ENCODE measurements around the gene ARPC5. TPM values are rescaled to one million over a fixed set of nuclear protein-coding genes. Genes with fewer than 3 reads are reported as not detected.

ARPC5 gene
- total RNA-seq, 1 experiment from 2014 or later, result 158 TPM

DNA sequence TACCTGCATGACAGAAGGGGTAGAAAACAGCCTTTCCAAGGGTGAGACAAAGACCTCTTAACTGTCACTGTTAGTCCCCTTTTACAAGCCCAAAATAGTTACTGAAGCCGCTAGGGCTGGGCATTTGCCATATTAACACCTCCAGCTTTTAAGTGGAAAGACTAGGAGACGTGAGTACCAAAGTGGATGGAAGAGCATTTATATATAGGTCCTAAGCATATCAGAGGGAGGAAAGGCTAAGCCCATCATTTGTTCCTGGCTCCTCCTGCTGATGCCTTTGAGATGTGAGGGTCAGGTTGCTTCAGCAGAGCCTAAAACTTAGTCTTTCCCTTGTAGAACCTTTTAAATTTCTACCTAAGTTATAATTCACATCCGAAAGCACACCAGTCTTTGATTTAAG is 43.2 kb upstream of the ARPC5 start:
- Histone ChIP-seq H3K4me1 (ENCODE audit: insufficient read depth, low read length, poor library complexity, severe bottlenecking) (peaks cover 6% of the 10 kb centered on the region), H3K36me3 (ENCODE audit: insufficient read depth, low read length, poor library complexity, severe bottlenecking) (no peaks in the 10 kb centered on the region), H3K27ac (ENCODE audit: low read depth, low read length, poor library complexity, severe bottlenecking) (no peak overlapping the region), H3K27me3 (replicated peaks; ENCODE audit: insufficient read depth, low read depth, low read length, poor library complexity) (no peaks in the 10 kb centered on the region), H3K9me3 (ENCODE audit: low read depth, low read length, poor library complexity, severe bottlenecking) (no peaks in the 10 kb centered on the region), H3K4me3 (ENCODE audit: low read depth, low read length, poor library complexity, severe bottlenecking) (no peak overlapping the region)
- ChIA-PET POLR2A (ENCODE audit: low non-redundant PET) (no interaction called here), CTCF (no interaction called here)
- intact Hi-C loops (cut with micrococcal nuclease; ENCODE audit: unreplicated experiment), result no loop called here
- BruUV-seq (replicated peaks), result no TSS peak
- TF ChIP-seq, protein P1, sequence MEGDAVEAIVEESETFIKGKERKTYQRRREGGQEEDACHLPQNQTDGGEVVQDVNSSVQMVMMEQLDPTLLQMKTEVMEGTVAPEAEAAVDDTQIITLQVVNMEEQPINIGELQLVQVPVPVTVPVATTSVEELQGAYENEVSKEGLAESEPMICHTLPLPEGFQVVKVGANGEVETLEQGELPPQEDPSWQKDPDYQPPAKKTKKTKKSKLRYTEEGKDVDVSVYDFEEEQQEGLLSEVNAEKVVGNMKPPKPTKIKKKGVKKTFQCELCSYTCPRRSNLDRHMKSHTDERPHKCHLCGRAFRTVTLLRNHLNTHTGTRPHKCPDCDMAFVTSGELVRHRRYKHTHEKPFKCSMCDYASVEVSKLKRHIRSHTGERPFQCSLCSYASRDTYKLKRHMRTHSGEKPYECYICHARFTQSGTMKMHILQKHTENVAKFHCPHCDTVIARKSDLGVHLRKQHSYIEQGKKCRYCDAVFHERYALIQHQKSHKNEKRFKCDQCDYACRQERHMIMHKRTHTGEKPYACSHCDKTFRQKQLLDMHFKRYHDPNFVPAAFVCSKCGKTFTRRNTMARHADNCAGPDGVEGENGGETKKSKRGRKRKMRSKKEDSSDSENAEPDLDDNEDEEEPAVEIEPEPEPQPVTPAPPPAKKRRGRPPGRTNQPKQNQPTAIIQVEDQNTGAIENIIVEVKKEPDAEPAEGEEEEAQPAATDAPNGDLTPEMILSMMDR (conservative IDR thresholded peaks at IDR 0.05; ENCODE audit: low read depth, low read length), result no peak
- TF ChIP-seq EZH2 (IDR thresholded peaks at IDR 0.05; ENCODE audit: borderline replicate concordance, low read depth, low read length, poor library complexity, severe bottlenecking), result no peak
- DNase-seq (ENCODE audit: low spot score), result no peak

DNA sequence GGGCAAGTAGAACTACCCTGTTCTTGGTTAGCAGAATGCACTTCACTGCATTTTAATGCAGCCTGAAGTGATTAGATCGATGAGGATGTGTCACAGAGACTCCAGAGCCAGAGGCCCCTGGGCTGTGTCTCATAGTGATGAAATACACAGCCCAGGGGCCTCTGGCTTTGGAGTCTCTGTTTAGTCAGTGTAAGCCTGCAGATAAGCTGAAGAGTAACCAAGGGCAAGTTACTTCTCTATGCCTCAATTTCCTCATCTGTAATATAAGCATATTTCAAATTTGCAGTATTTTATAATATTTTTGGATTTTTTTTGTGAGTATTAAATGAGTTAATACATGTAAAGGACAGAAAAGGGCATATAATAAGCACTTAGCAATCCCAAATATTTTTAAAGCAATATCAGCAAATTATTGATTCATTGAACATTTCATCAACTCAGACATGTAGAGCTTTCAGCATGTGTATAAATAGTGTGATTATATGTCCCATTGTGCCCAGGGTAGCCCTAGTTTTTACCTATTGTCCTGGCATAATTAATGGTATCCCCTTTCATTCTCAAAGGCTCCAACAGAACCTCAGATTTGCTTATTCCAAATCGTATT is 41.1 kb upstream of the ARPC5 start:
- Histone ChIP-seq H3K36me3 (ENCODE audit: insufficient read depth, low read length, poor library complexity, severe bottlenecking) (no peaks in the 10 kb centered on the region), H3K4me1 (ENCODE audit: insufficient read depth, low read length, poor library complexity, severe bottlenecking) (peaks cover 6% of the 10 kb centered on the region), H3K27me3 (replicated peaks; ENCODE audit: insufficient read depth, low read depth, low read length, poor library complexity) (no peaks in the 10 kb centered on the region), H3K4me3 (ENCODE audit: low read depth, low read length, poor library complexity, severe bottlenecking) (no peak overlapping the region), H3K27ac (ENCODE audit: low read depth, low read length, poor library complexity, severe bottlenecking) (no peak overlapping the region), H3K9me3 (ENCODE audit: low read depth, low read length, poor library complexity, severe bottlenecking) (peaks cover under 1% of the 10 kb centered on the region)
- POLR2A ChIA-PET (ENCODE audit: low non-redundant PET), result no interaction called here
- intact Hi-C loops (cut with micrococcal nuclease; ENCODE audit: unreplicated experiment), result no loop called here
- TF ChIP-seq, protein P1 (conservative IDR thresholded peaks at IDR 0.05; ENCODE audit: low read depth, low read length), result no peak
- no peak for TF ChIP-seq EZH2 (IDR thresholded peaks at IDR 0.05; ENCODE audit: borderline replicate concordance, low read depth, low read length, poor library complexity, severe bottlenecking)
- BruUV-seq (replicated peaks), result no TSS peak
- DNase-seq (ENCODE audit: low spot score), result peak; percentile 45
- CTCF ChIA-PET, result no interaction called here

DNA sequence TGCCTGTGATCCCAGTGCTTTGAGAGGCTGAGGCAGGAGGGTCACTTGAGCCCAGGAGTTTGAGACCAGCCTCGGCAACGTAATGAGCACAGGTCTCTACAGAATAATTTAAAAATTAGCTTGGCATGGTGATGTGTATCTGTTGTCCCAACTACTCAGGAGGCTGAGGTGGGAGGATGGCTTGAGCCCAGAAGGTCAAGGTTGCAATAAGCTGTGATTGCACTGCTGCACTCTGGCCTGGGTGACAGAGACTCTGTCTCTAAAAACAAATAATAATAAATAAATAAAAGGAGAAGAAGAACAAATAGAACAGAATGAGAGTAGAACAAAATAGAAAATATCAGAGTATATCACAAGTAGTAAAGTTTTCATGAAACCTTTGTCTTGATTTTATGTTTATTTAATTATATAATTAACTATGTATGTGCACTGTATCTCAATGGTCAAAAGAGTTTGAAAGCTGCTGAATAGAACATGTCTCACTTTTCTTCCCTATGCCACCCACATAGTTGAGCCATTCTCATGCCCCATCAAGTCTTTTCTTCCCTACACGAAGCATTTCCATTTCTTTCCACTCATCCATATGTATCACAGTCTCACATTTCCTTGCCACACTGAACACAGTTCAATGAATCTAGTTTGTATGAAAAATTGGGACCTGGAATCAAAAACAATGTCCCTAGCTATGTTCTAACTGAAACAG is 40.5 kb upstream of the ARPC5 start:
- TF ChIP-seq, protein P1 (conservative IDR thresholded peaks at IDR 0.05; ENCODE audit: low read depth, low read length), result no peak
- no peak for TF ChIP-seq EZH2 (IDR thresholded peaks at IDR 0.05; ENCODE audit: borderline replicate concordance, low read depth, low read length, poor library complexity, severe bottlenecking)
- Histone ChIP-seq H3K27me3 (replicated peaks; ENCODE audit: insufficient read depth, low read depth, low read length, poor library complexity) (no peaks in the 10 kb centered on the region), H3K9me3 (ENCODE audit: low read depth, low read length, poor library complexity, severe bottlenecking) (peaks cover 6% of the 10 kb centered on the region), H3K27ac (ENCODE audit: low read depth, low read length, poor library complexity, severe bottlenecking) (no peak overlapping the region), H3K4me1 (ENCODE audit: insufficient read depth, low read length, poor library complexity, severe bottlenecking) (peaks cover 6% of the 10 kb centered on the region), H3K36me3 (ENCODE audit: insufficient read depth, low read length, poor library complexity, severe bottlenecking) (no peaks in the 10 kb centered on the region), H3K4me3 (ENCODE audit: low read depth, low read length, poor library complexity, severe bottlenecking) (no peak overlapping the region)
- ChIA-PET POLR2A (ENCODE audit: low non-redundant PET) (no interaction called here), CTCF (interaction anchor here (1.0 kb wide), 1 partner anchor 21 kb away, joined by 3 read pairs; no protein-coding TSS in a partner anchor)
- intact Hi-C loops (cut with micrococcal nuclease; ENCODE audit: unreplicated experiment), result no loop called here
- no TSS peak for BruUV-seq (replicated peaks)
- DNase-seq (ENCODE audit: low spot score), result no peak

All from A673 (cell line).